ENCODE measurements around the gene AVP.

Gene AVP

DNA sequence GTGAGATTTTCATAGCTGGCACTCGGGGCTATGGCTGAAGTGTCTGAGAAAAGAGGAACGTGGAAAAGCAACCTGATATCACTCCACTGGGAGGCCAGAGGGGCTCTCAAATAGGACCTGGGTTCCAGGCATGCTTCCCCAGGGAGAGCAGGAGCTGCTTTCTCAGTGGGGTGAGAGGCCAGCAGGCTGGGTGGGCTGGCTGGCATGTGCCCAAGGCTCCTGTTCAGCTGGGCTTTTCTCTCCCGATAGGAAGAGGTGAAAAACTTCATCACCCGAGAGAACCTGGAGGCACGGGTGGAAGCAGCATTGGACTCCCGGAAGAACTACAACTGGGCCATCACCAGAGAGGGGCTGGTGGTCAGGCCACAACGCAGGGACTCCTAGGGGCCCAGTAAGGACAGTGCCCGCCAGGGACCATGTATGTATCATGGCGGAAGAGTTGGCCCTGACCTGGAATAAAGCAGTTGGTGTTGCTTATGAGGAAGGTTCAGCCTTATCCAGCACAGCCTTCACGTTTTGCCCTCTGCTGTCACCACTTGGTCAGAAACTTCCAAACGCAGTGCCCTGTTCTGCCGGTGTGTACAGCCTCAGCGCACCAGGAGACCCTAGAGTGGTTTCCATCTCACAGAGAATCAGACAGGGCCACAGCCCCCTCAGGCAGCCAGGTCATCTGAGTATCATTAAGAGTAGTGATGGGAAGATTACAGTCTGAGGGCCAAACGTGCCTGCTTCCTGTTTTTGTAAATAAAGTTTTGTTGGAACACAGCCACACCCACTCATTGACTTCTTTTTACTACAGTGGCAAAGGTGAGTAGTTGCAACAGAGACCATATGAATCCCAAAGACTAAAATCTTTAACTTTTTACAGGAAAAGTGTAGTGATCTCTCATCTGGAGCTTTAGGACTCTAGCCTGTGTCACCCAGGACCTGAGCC is 36.8 kb downstream of the AVP start:
- DNase-seq: peak in 3 of 4 experiments; percentile 12 to 28 (median 28)

- no peak for DNase-seq
Observed at GRCh38 chr20:3046677-3047462, 37.7 kb downstream of the AVP start.

- DNase-seq: peak; percentile 90 to 97 (median 94)
Observed at GRCh38 chr20:3045816-3046676, 38.5 kb downstream of the AVP start, which contains the start of gene MRPS26. MRPS26 (plus strand) TSS chr20:3046052; CDS start chr20:3046069, 17 bp downstream.

DNA sequence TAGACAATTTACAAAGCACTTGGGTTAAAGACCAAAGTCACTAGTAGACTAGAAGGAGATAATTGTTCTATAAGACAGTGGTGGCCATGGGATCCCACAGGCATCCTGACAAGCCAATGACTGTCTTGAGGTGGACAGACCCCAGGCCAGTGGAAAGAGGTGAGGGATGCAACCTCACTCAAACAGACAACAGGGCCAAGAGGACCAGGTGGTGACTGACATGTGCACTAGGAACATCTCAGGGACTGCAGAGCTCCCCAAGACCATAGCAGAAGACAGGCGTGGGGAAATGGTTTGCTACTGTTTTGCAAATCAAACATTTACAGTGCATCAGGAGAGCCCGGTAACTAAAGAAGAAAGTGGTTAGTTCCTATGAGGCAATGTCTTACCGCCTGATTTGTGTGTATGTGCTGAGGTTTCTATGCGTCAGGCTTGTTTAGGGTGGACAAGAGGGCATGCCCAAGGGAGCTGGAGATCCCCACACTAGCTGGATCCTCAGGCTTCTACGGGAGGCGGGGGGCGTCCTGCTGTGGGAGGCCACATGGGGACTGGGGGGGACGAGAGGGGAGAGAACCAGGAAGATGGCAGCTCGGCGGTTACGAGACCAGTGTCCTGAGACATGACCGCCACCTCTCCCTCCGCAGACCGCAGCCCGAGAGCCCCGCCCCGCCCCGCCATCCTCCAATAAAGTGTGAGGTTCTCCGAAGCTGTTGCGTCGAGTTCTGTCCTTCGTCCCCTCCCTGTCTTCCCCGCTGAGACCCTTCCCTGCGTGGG is 39.3 kb downstream of the AVP start:
- peak; percentile 63 to 86 (median 76) for DNase-seq

DNA sequence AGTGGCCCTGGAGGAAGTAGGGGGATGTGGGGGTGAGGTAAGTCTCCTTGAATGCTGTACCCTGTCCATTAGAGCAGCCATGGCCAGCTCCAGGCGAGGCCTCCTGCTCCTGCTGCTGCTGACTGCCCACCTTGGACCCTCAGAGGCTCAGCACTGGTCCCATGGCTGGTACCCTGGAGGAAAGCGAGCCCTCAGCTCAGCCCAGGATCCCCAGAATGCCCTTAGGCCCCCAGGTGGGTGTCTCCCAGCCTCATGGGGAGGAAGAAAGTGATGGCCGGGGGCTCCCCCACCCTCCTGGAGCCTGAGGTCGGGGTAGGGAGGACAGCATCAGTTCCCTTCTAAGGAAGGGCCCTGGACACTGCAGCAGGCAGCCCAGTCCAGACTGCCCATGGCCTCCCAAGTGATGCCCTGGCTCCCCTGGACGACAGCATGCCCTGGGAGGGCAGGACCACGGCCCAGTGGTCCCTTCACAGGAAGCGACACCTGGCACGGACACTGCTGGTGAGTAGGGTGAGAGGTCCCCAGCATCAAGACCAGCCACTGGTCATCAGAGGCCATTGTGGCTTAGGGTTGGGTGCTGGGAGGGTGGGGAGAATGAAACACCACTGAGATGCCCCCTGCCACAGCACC is 40.1 kb downstream of the AVP start:
- DNase-seq: no peak

DNA sequence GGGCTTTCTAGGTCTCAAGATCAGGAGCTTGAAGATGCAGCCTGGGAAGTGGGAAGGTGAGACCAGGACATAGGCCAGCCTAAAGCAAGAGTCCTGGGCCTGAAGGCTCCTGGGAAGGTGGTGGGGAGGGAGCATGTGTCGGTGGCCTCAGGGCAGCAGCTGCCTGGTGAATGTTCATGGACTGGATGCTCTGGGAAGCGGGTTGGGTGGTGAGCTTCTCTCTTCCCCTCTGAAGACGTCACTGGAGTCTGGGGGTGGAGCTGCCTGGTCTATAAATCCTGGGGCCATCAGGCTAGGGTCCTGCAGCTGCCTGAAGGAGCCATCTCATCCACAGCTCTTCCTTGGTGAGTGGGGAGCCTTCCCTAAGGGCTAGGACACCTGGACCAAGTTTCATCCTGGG is 41.2 kb downstream of the AVP start, which contains the start of gene GNRH2:
TSS of gene GNRH2 (plus strand) at position 301 of the 400 bp plus-strand sequence. CDS start 793 bp downstream, outside the sequence.
- DNase-seq: no peak

DNA sequence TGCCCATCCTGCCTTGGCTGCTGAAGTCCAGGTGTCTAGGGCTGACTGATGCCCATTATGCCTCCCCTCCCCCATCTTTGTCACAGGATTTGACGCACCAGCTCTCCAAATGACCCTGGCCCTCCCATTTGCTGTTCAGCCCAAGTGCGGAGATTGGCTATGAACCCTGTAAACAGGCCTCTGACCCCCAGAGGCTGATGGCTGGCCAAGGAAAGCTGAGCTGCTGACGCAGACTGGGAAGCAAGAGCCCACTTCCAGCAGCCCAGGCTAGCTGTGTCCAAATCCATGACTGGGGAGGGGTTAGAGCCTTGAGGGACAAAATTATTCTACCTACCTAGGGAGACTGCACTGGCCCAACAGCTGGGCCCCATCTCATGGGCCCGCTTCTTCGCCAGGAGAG is 41.9 kb downstream of the AVP start:
- no peak for DNase-seq

GRCh38 chr20:3041854-3042409 is 42.6 kb downstream of the AVP start:
- DNase-seq: no peak

DNA sequence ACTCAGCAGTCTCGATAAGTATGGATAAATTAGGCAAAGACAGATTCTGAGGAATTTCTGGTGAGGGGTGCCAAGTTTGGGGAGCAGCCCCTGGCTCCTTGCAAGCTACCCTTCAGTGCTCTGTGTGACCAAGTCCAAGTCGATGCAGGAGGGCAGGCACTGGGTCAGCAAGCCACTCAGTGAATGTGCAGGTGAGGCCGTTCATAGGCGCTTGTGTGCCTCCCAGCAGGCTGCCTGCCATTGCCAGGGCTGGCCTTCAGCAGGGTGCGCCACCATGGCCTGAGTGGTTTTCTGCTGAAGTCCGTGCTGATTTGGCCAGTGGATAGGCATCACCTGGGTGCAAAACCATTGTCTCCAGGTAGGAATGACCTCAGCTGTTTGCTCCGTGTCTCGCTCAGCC is 44.4 kb downstream of the AVP start:
- DNase-seq: no peak

DNA sequence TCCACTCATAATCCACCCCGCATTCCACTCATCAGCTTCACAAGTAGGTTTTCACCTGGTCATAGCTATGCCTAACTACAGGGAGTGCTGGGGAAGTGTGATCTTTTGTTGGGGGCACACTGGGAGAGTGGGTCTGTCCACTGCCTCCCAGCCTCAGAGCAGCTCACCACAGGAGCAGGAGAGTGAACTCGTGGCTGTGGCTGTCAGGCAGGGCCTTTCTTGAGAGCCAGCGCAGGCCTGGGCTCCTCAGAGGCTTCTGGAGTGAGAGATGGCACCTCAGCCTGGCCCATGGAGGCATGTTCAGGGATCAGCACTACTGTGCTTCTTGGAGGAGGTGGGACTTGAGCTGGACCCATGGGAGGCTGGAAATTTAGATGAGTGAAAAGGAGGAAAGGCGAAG is 45.1 kb downstream of the AVP start:
- DNase-seq: no peak

DNA sequence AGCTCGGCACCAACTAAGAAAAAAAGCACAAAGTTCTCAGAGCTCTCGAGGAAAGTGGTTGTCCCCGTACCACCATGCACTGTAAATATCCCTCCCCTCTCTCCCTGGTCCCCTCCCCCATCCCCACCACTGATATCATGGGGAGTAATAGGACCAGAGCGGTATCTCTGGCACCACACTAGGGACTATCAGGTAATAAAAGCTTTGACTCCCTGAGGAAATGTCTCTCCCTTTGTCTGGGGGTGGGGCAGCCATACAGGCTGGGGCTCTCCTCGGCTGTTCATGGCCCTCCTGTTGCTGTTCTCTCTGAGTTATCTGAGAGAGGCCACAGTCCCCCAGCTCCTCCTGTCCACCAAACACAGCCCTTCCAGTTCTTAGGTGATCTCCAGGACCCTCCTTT is 46.1 kb downstream of the AVP start:
- no peak for DNase-seq

- DNase-seq: no peak
Observed at GRCh38 chr20:3037654-3038053, 46.9 kb downstream of the AVP start.

DNA sequence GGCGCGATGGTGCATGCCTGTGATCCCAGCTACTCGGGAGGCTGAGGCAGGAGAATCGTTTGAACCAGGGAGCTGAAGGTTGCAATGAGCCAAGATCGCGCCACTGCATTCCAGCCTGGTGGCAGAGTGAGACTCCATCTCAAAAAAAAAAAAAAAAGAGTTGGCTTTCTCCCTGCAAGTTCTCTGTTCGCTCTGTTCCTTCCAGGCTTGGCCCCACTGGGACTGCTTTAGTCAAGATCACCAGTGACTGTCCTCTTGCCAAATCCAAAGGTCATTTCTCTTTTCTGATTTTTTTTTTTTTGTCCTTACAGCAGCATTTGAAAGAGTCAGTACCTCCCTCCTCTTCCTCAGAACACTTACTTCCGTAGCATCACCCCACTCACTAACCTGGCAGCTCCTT is 51.9 kb downstream of the AVP start:
- no peak for DNase-seq
